HepG2 (cell line): Measurements from ENCODE around the gene ARFIP1. TPM values are rescaled to one million over a fixed set of nuclear protein-coding genes. Genes with fewer than 3 reads are reported as not detected.

Source experiments
- ATAC-seq: fragments of 200-7000 bp; cut with Tn5 transposase; 3 replicates; pipeline ENCODE4 v1.9.1; 2020; ENCODE audit warnings: mild to moderate bottlenecking, moderate library complexity
- BruUV-seq: library from RNA; stranded (reverse); fragments of 400-500 nt; replicated peaks from 2 replicates; lab custom pipeline; 2021; lab: Mats Ljungman, UMichigan
- CTCF ChIA-PET: fragments of 300-600 bp; formaldehyde crosslinking; extraction: SDS; loops from one replicate; lab custom pipeline; 2021; ENCODE audit warnings: low total read pairs, inconsistent platforms, low intra/inter-chr PET ratio; lab: Yijun Ruan, JAX
- POLR2A ChIA-PET: fragments of 350-600 bp; sonication (Branson Sonifier 250); formaldehyde crosslinking; loops from one replicate; lab custom pipeline; 2020; ENCODE audit warnings: antibody characterized with exemption, inconsistent platforms; lab: Yijun Ruan, JAX
- DNase-seq: peaks from one replicate; pipeline ENCODE4 v3.0.0-alpha.2; 2015; ENCODE audit warnings: low spot score
- FAIRE-seq: peaks from 3 replicates; lab custom pipeline; 2011; peaks lifted over from hg19 to GRCh38; lab: Jason Lieb, UNC
- H2AFZ ChIP-seq: one replicate; pipeline ENCODE4 v1.6.1; 2011; ENCODE audit warnings: low read length, inconsistent platforms
- H3K27ac ChIP-seq: fragments of 300-600 bp; 3 replicates; pipeline ENCODE4 v1.8.0; 2011; ENCODE audit warnings: mixed run types, mild to moderate bottlenecking, mixed read lengths, low read length, inconsistent platforms; ENCODE audit not compliant: insufficient read depth; ENCODE audit errors: extremely low read length
- H3K27me3 ChIP-seq, 2 experiments: fragments of 200-600 bp in 1 of 2; 2 replicates in 1 of 2; 3 replicates in 1 of 2; pipeline versions ENCODE4 v1.6.0 to v1.8.0; 2011; ENCODE audit warnings: low read length in 2 of 2, mild to moderate bottlenecking in 2 of 2, moderate library complexity in 2 of 2, inconsistent platforms in 1 of 2; ENCODE audit not compliant: insufficient read depth in 2 of 2, control insufficient read depth in 1 of 2
- H3K36me3 ChIP-seq, 2 experiments: fragments of 200-600 bp in 1 of 2; replicated peaks in 1 of 2; 2 replicates in 1 of 2; 3 replicates in 1 of 2; pipeline versions ENCODE4 v1.5.1 to v1.8.0; 2011; ENCODE audit warnings: low read length in 2 of 2, inconsistent platforms in 1 of 2; ENCODE audit not compliant: insufficient read depth in 2 of 2, control insufficient read depth in 1 of 2
- H3K4me1 ChIP-seq: 2 replicates; pipeline ENCODE4 v1.5.1; 2012; ENCODE audit warnings: low read length, inconsistent platforms; ENCODE audit not compliant: insufficient read depth
- H3K4me2 ChIP-seq: 2 replicates; pipeline ENCODE4 v1.6.0; 2011; ENCODE audit warnings: low read depth, low read length, inconsistent platforms
- H3K4me3 ChIP-seq, 3 experiments: fragments of 200-600 bp in 1 of 3; sonication (generic), shearing (Covaris generic) in 1 of 3; replicated peaks in 1 of 3; 2 replicates each; pipeline ENCODE4 v1.5.1; 2011 to 2016; ENCODE audit warnings: low read length in 3 of 3, inconsistent platforms in 2 of 3, low read depth in 2 of 3, mild to moderate bottlenecking in 2 of 3, control low read depth in 1 of 3, mixed read lengths in 1 of 3; ENCODE audit not compliant: insufficient read depth in 1 of 3
- H3K79me2 ChIP-seq: one replicate; pipeline ENCODE4 v1.6.1; 2011; ENCODE audit warnings: low read length, inconsistent platforms; ENCODE audit not compliant: insufficient read depth
- H3K9ac ChIP-seq: 2 replicates; pipeline ENCODE4 v1.6.0; 2011; ENCODE audit warnings: mild to moderate bottlenecking, low read depth, low read length, inconsistent platforms; ENCODE audit not compliant: insufficient read depth
- H3K9me3 ChIP-seq: 2 replicates; pipeline ENCODE4 v1.5.1; 2012; ENCODE audit warnings: mild to moderate bottlenecking, low read length
- H4K20me1 ChIP-seq: 2 replicates; pipeline ENCODE4 v1.6.0; 2011; ENCODE audit warnings: inconsistent platforms, mild to moderate bottlenecking, low read length, moderate library complexity; ENCODE audit not compliant: insufficient read depth
- CEBPZ ChIP-seq: IDR thresholded peaks from 2 replicates; pipeline ENCODE4 v1.6.1; 2012; ENCODE audit warnings: low read length, improper control_type of control experiment
- GZF1 ChIP-seq: sonication (generic); formaldehyde crosslinking; IDR thresholded peaks from 2 replicates; pipeline ENCODE4 v1.5.1; 2020; ENCODE audit warnings: mild to moderate bottlenecking, missing genetic modification reagents
- MLLT10 ChIP-seq: sonication (generic); formaldehyde crosslinking; IDR thresholded peaks from 2 replicates; pipeline ENCODE4 v1.4.0; 2020; ENCODE audit warnings: missing genetic modification reagents
- PRMT3 ChIP-seq: sonication (generic); formaldehyde crosslinking; IDR thresholded peaks from 2 replicates; pipeline ENCODE4 v1.8.1; 2022; ENCODE audit warnings: low read depth, mild to moderate bottlenecking, moderate library complexity, missing genetic modification reagents, borderline replicate concordance
- RXRB ChIP-seq: IDR thresholded peaks from 2 replicates; pipeline ENCODE4 v1.6.1; 2016; ENCODE audit warnings: borderline replicate concordance, missing genetic modification reagents, missing compliant biosample characterization
- SP140L ChIP-seq: sonication (generic); formaldehyde crosslinking; IDR thresholded peaks from 2 replicates; pipeline ENCODE4 v1.4.0; 2020; ENCODE audit warnings: missing genetic modification reagents, borderline replicate concordance
- USF2 ChIP-seq, 2 experiments: sonication (generic) in 1 of 2; formaldehyde crosslinking in 1 of 2; IDR thresholded peaks; 2 replicates each; pipeline versions ENCODE4 v1.5.1 to v1.6.1; 2011 to 2020; ENCODE audit warnings: borderline replicate concordance in 1 of 2, low read depth in 1 of 2, low read length in 1 of 2, mild to moderate bottlenecking in 1 of 2, missing genetic modification reagents in 1 of 2, moderate library complexity in 1 of 2
- ZNF230 ChIP-seq: sonication (generic); formaldehyde crosslinking; IDR thresholded peaks from 2 replicates; pipeline ENCODE4 v1.4.0; 2020; ENCODE audit warnings: mild to moderate bottlenecking, missing genetic modification reagents
- ZNF329 ChIP-seq: sonication (generic); formaldehyde crosslinking; IDR thresholded peaks from 2 replicates; pipeline ENCODE4 v1.9.0; 2021; ENCODE audit warnings: low read depth, mild to moderate bottlenecking, missing genetic modification reagents
- ZNF800 ChIP-seq: sonication (generic); formaldehyde crosslinking; IDR thresholded peaks from 2 replicates; pipeline ENCODE4 v1.4.0; 2020; ENCODE audit warnings: missing genetic modification reagents
- WGBS: methylation state at CpG from one replicate; pipeline ENCODE4 v1.1.6; 2017; ENCODE audit warnings: low lambda C conversion rate; 5-methylcytosine and 5-hydroxymethylcytosine counted together
- in situ Hi-C: cut with HindIII; loops from 2 replicates; pipeline ENCODE4 v1.10.0; 2017; ENCODE audit warnings: low pct_unique_long_range_greater_than_20kb; ENCODE audit not compliant: extremely low pct_ligation_motif_present
- intact Hi-C: fragments of 100-400 bp; cut with micrococcal nuclease; formaldehyde crosslinking; loops from one replicate; pipeline ENCODE4 v1.10.0; 2022; ENCODE audit not compliant: unreplicated experiment
- polyA plus RNA-seq, 8 experiments: library from polyadenylated mRNA; depleted of rRNA in 3 of 8; stranded (reverse) in 7 of 8; unstranded in 1 of 8; fragments of >200 nt; fragmentation: Illumina TruSeq in 4 of 8; extraction: Trizol in 4 of 8; gene quantifications; 2 replicates each; pipeline versions ENCODE4 v1.2.1 to v1.2.3, GENCODE V29; 2011 to 2016; ENCODE audit warnings: low read depth in 4 of 8, missing spikeins in 1 of 8, mixed read lengths in 1 of 8; ENCODE audit not compliant: insufficient read depth in 1 of 8
- total RNA-seq, 5 experiments: library from RNA; depleted of rRNA; stranded (reverse); fragments of >200 nt; fragmentation: Illumina TruSeq; extraction: Trizol; gene quantifications; 2 replicates each; pipeline ENCODE4 v1.2.3, GENCODE V29; 2016; ENCODE audit warnings: low read depth in 1 of 5
- TF ChIP-seq, protein P1 (sequence below): sonication (generic); formaldehyde crosslinking; IDR thresholded peaks from 2 replicates; pipeline ENCODE4 v1.4.0; 2020; ENCODE audit warnings: missing genetic modification reagents

The ARFIP1 gene
- total and polyA plus RNA-seq, 2 of the 13 experiments (the other 11 are each of a cell fraction or from before 2014, with no cell fraction given) = 9.9 to 27.7 TPM

DNA sequence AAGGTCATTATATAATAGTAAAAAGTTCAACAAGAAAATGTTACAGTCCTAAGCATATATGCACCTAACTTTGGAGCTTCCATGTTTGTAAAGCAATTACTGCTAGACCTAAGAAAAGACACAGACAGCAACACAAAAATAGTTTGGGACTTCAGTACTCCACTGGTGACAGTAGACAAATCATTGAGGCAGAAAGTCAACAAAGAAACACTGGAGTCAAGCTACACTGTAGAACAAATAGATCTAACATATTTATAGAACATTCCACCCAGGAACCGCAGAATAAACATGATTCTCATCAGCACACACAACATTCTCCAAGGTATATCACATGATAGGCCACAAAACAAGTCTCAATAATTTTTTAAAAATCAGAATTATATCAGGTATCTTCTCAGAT is 42.6 kb downstream of the ARFIP1 start:
- no peak overlapping the region for H2AFZ ChIP-seq
- POLR2A ChIA-PET = no interaction called here
- FAIRE-seq (no peak), DNase-seq (no peak), ATAC-seq (no peak)
- H3K4me3 ChIP-seq = no peak overlapping the region
- intact Hi-C loops = no loop called here
- in situ Hi-C loops = no loop called here
- no peak overlapping the region for H3K4me2 ChIP-seq
- 94% methylated on average over 1 of the region's 1 CpG for WGBS
- H3K9ac ChIP-seq = no peak overlapping the region
- no peaks in the 10 kb centered on the region for H3K4me1 ChIP-seq
- no peaks in the 10 kb centered on the region for H3K9me3 ChIP-seq
- H3K27ac ChIP-seq = no peak overlapping the region
- CTCF ChIA-PET = no interaction called here
- H4K20me1 ChIP-seq = no peaks in the 10 kb centered on the region
- H3K79me2 ChIP-seq = no peaks in the 10 kb centered on the region
- no peaks in the 10 kb centered on the region for H3K36me3 ChIP-seq
- H3K27me3 ChIP-seq = no peaks in the 10 kb centered on the region
- no TSS peak for BruUV-seq
- TF ChIP-seq ZNF800 (CRISPR knock-in tag) (no peak), GZF1 (CRISPR knock-in tag) (no peak), RXRB (CRISPR knock-in tag) (no peak), PRMT3 (CRISPR knock-in tag) (no peak), MLLT10 (CRISPR knock-in tag) (no peak), ZNF329 (CRISPR knock-in tag) (no peak), SP140L (CRISPR knock-in tag) (no peak), CEBPZ (no peak), USF2 (IDR thresholded peaks at IDR 0.05; ENCODE audit: low read depth, low read length) (no peak), USF2 (CRISPR knock-in tag; IDR thresholded peaks at IDR 0.05; ENCODE audit: borderline replicate concordance) (no peak), ZNF230 (CRISPR knock-in tag) (no peak)
- TF ChIP-seq, protein P1, sequence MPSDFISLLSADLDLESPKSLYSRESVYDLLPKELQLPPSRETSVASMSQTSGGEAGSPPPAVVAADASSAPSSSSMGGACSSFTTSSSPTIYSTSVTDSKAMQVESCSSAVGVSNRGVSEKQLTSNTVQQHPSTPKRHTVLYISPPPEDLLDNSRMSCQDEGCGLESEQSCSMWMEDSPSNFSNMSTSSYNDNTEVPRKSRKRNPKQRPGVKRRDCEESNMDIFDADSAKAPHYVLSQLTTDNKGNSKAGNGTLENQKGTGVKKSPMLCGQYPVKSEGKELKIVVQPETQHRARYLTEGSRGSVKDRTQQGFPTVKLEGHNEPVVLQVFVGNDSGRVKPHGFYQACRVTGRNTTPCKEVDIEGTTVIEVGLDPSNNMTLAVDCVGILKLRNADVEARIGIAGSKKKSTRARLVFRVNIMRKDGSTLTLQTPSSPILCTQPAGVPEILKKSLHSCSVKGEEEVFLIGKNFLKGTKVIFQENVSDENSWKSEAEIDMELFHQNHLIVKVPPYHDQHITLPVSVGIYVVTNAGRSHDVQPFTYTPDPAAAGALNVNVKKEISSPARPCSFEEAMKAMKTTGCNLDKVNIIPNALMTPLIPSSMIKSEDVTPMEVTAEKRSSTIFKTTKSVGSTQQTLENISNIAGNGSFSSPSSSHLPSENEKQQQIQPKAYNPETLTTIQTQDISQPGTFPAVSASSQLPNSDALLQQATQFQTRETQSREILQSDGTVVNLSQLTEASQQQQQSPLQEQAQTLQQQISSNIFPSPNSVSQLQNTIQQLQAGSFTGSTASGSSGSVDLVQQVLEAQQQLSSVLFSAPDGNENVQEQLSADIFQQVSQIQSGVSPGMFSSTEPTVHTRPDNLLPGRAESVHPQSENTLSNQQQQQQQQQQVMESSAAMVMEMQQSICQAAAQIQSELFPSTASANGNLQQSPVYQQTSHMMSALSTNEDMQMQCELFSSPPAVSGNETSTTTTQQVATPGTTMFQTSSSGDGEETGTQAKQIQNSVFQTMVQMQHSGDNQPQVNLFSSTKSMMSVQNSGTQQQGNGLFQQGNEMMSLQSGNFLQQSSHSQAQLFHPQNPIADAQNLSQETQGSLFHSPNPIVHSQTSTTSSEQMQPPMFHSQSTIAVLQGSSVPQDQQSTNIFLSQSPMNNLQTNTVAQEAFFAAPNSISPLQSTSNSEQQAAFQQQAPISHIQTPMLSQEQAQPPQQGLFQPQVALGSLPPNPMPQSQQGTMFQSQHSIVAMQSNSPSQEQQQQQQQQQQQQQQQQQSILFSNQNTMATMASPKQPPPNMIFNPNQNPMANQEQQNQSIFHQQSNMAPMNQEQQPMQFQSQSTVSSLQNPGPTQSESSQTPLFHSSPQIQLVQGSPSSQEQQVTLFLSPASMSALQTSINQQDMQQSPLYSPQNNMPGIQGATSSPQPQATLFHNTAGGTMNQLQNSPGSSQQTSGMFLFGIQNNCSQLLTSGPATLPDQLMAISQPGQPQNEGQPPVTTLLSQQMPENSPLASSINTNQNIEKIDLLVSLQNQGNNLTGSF (CRISPR knock-in tag) = no peak
